HepG2 (cell line): ENCODE measurements around the gene LYRM4.

ENCODE experiments used
- CREM ChIP-seq, 2 experiments: sonication (generic) in 1 of 2; formaldehyde crosslinking in 1 of 2; IDR thresholded peaks; 2 replicates each; pipeline versions ENCODE4 v1.4.0 to v1.6.1; 2016 to 2020; ENCODE audit warnings: antibody characterized with exemption in 1 of 2, mild to moderate bottlenecking in 1 of 2, missing genetic modification reagents in 1 of 2
- GRHL1 ChIP-seq: sonication (generic); formaldehyde crosslinking; conservative IDR thresholded peaks from 2 replicates; pipeline ENCODE4 v1.8.0; 2022; ENCODE audit warnings: missing genetic modification reagents
- HDAC2 ChIP-seq: sonication (generic); formaldehyde crosslinking; IDR thresholded peaks from 2 replicates; pipeline ENCODE4 v1.4.0; 2020; ENCODE audit warnings: missing genetic modification reagents
- HIVEP1 ChIP-seq: sonication (generic); formaldehyde crosslinking; IDR thresholded peaks from 2 replicates; pipeline ENCODE4 v1.4.0; 2020; ENCODE audit warnings: mild to moderate bottlenecking, missing genetic modification reagents
- MAX ChIP-seq: IDR thresholded peaks from 2 replicates; pipeline ENCODE4 v1.6.1; 2012; ENCODE audit warnings: inconsistent platforms
- PHF8 ChIP-seq: sonication (generic); formaldehyde crosslinking; IDR thresholded peaks from 2 replicates; pipeline ENCODE4 v1.5.0; 2020; ENCODE audit warnings: missing genetic modification reagents
- SP2 ChIP-seq: sonication (generic); formaldehyde crosslinking; IDR thresholded peaks from 2 replicates; pipeline ENCODE4 v1.5.1; 2020; ENCODE audit warnings: mild to moderate bottlenecking, missing genetic modification reagents
- WIZ ChIP-seq: sonication (generic); formaldehyde crosslinking; IDR thresholded peaks from 2 replicates; pipeline ENCODE4 v1.5.1; 2020; ENCODE audit warnings: mild to moderate bottlenecking, missing genetic modification reagents
- ZNF503 ChIP-seq: sonication (generic); formaldehyde crosslinking; IDR thresholded peaks from 2 replicates; pipeline ENCODE4 v1.4.0; 2020; ENCODE audit warnings: missing genetic modification reagents
- ZNF746 ChIP-seq: sonication (generic); formaldehyde crosslinking; IDR thresholded peaks from 2 replicates; pipeline ENCODE4 v1.8.0; 2022; ENCODE audit warnings: mild to moderate bottlenecking, missing genetic modification reagents
- ZNF776 ChIP-seq: sonication (generic); formaldehyde crosslinking; IDR thresholded peaks from 2 replicates; pipeline ENCODE4 v1.4.0; 2020; ENCODE audit warnings: mild to moderate bottlenecking, missing genetic modification reagents
- ZSCAN30 ChIP-seq: sonication (generic); formaldehyde crosslinking; IDR thresholded peaks from 2 replicates; pipeline ENCODE4 v1.5.0; 2020; ENCODE audit warnings: mild to moderate bottlenecking, missing genetic modification reagents

- TF ChIP-seq SP2 (CRISPR knock-in tag) (no peak), GRHL1 (CRISPR knock-in tag) (no peak), ZNF746 (CRISPR knock-in tag) (no peak), ZSCAN30 (no peak), HIVEP1 (CRISPR knock-in tag) (no peak), ZNF503 (CRISPR knock-in tag) (no peak), HDAC2 (CRISPR knock-in tag) (no peak), PHF8 (CRISPR knock-in tag) (no peak), CREM (IDR thresholded peaks at IDR 0.05) (no peak), CREM (CRISPR knock-in tag; IDR thresholded peaks at IDR 0.05) (no peak), WIZ (CRISPR knock-in tag) (no peak), MAX (no peak), ZNF776 (CRISPR knock-in tag) (no peak)
These were observed 194.2 kb downstream of the LYRM4 start for GRCh38 chr6:5066456-5067093.
